NCI-H2227 (cell line): ENCODE measurements around the gene DENND2C.
"Not testable (repeated sequence)": the region's sequence is repeated elsewhere in the genome, so short reads cannot be mapped to it uniquely, and the experiment has no call there.

ENCODE experiments used
- DNase-seq: peaks from one replicate; lab custom pipeline; 2025; ENCODE audit not compliant: unreplicated experiment; lab: John Stamatoyannopoulos, UW

The DENND2C gene

GRCh38 chr1:114609826-114610225, 60.0 kb downstream of the DENND2C start:
- no peak for DNase-seq

- no peak for DNase-seq
Observed at GRCh38 chr1:114609026-114609425, 60.8 kb downstream of the DENND2C start.

- no peak for DNase-seq
Observed at GRCh38 chr1:114607223-114607622, 62.6 kb downstream of the DENND2C start.

GRCh38 chr1:114597949-114598348, 71.9 kb downstream of the DENND2C start:
- no peak for DNase-seq

- DNase-seq = no peak
Observed at GRCh38 chr1:114595602-114596001, 74.2 kb downstream of the DENND2C start.

GRCh38 chr1:114594046-114594445, 75.8 kb downstream of the DENND2C start:
- no peak for DNase-seq

GRCh38 chr1:114589122-114589521, 80.7 kb downstream of the DENND2C start:
- no peak for DNase-seq

- DNase-seq = no peak
Observed at GRCh38 chr1:114588196-114588689, 81.6 kb downstream of the DENND2C start.

- DNase-seq = no peak
Observed at GRCh38 chr1:114587203-114587991, 82.5 kb downstream of the DENND2C start.

- DNase-seq = no peak
Observed at GRCh38 chr1:114586513-114587047, 83.3 kb downstream of the DENND2C start.

GRCh38 chr1:114585231-114585630, 84.6 kb downstream of the DENND2C start:
- no peak for DNase-seq

- peak; percentile 99 for DNase-seq
Observed at GRCh38 chr1:114581335-114582287, 88.2 kb downstream of the DENND2C start, which contains the start of gene BCAS2. Gene BCAS2, minus strand, starts transcription at chr1:114581615. Its CDS starts 24 bp downstream, at chr1:114581591.

GRCh38 chr1:114574365-114574764, 95.5 kb downstream of the DENND2C start:
- DNase-seq = no peak

- DNase-seq = no peak
Observed at GRCh38 chr1:114564141-114564540, 105.7 kb downstream of the DENND2C start.

GRCh38 chr1:114562978-114563510, 106.8 kb downstream of the DENND2C start:
- not testable (repeated sequence) for DNase-seq

GRCh38 chr1:114561333-114561732, 108.5 kb downstream of the DENND2C start:
- DNase-seq = no peak

- no peak for DNase-seq
Observed at GRCh38 chr1:114559356-114559755, 110.5 kb downstream of the DENND2C start.

GRCh38 chr1:114558544-114558943, 111.3 kb downstream of the DENND2C start:
- no peak for DNase-seq

- no peak for DNase-seq
Observed at GRCh38 chr1:114554577-114554976, 115.3 kb downstream of the DENND2C start.

GRCh38 chr1:114552106-114552639, 117.7 kb downstream of the DENND2C start:
- DNase-seq = no peak

- no peak for DNase-seq
Observed at GRCh38 chr1:114551400-114551799, 118.4 kb downstream of the DENND2C start.
